OCI-M1 (cell line): Measurements from ENCODE around the gene CAGE1.
"Not testable (repeated sequence)": the region's sequence is repeated elsewhere in the genome, so short reads cannot be mapped to it uniquely, and the experiment has no call there.

Experiments
- DNase-seq: peaks from one replicate; lab custom pipeline; 2025; lab: John Stamatoyannopoulos, UW

CAGE1 gene

GRCh38 chr6:7338031-7338430 is 51.5 kb downstream of the CAGE1 start:
- DNase-seq: no peak

DNA sequence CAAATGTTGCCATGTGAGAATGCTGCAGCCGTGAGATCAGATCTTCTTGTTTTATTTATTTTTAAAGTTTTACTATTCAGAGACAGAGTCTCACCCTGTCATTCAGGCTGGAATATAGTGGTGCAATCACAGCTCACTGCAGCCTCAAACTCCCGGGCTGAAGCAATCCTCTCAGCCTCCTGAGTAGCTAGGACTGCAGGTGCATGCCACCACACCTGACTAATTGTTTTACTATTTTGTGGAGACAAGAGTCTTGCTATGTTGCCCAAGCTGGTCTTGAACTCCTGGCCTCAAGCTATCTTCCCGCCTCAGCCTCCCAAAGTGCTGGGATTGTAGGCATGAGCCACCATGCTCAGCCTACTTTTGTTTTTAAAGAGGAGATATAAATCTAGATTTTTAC is 54.0 kb downstream of the CAGE1 start:
- DNase-seq: no peak

DNA sequence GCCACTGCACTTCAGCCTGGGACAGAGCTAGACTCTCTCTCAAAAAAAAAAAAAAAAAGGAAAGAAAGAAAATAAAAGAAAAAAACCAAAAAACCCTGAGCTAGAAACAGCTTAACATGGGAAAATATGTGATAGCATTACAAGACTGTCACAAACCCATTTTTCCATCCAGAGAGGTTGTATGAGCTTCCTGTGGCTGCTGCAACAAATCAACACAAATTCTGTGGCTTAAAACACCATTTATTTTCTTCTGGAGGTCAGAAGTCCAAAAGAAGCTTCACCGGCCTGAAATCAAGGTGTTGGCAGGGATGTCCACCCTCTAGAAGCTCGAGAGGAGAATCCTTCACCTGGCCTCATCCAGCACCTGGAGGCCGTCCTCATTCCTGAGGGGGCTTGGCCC is 54.9 kb downstream of the CAGE1 start:
- no peak for DNase-seq

GRCh38 chr6:7332090-7332745 is 57.3 kb downstream of the CAGE1 start:
- no peak for DNase-seq

- DNase-seq: no peak
Measured at GRCh38 chr6:7331452-7331851, 58.1 kb downstream of the CAGE1 start.

GRCh38 chr6:7328243-7328642 is 61.3 kb downstream of the CAGE1 start:
- DNase-seq: peak; percentile 34

- DNase-seq: no peak
Measured at GRCh38 chr6:7325750-7326149, 63.8 kb downstream of the CAGE1 start.

DNA sequence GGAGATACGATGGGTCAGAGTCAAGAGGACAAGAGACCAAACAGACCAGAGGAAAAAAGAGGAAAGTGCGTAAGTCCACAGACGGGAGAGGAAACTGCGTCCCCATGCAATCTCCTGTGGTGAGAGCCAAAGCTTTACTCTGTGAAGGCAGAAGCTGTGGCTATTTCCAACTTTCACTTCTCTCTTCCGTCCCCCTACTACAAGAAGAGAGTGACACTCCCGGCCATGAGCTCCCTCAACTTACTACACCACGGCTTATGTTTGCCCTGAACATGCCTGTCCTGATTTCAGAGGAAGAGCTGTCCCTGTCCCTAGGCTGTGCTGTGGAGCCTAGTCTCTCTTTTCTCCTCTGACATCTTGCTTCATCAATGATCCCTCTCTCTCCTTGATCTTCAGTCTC is 65.0 kb downstream of the CAGE1 start:
- no peak for DNase-seq

DNA sequence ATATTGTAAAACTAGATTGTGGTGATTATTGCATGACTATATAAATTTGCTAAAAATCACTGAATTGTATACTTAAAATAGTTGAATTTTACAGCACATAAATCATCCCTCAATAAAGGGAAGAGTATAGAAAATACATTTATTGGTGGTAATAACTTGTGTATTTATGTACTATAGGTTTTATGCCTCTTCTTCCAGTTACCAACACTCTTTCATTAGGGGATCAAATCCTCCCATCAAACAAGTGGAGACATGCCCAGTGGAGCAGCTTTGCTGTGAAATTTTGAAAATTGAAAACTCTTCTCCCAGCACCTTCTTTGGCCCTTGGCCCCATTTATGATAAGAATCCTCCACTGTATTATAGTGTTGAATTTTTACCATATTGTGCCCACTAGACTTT is 66.5 kb downstream of the CAGE1 start:
- no peak for DNase-seq

DNA sequence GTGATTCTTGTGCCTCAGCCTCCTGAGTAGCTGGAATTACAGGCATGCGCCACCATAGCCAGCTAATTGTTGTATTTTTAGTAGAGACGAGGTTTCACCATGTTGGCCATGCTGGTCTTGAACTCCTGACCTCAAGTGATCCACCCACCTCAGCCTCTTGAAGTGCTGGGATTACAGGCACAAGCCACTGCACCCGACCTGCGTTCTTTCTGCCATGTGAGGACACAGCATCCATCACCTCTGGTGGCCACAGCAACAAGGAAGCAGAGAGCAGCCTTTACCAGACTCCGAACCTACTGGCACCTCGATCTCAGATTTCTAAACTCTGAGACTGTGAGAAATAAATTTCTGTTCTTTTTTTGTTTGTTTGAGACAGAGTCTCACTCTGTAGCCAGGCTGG is 67.7 kb downstream of the CAGE1 start:
- DNase-seq: not testable (repeated sequence)

GRCh38 chr6:7319406-7319805 is 70.1 kb downstream of the CAGE1 start:
- not testable (repeated sequence) for DNase-seq

DNA sequence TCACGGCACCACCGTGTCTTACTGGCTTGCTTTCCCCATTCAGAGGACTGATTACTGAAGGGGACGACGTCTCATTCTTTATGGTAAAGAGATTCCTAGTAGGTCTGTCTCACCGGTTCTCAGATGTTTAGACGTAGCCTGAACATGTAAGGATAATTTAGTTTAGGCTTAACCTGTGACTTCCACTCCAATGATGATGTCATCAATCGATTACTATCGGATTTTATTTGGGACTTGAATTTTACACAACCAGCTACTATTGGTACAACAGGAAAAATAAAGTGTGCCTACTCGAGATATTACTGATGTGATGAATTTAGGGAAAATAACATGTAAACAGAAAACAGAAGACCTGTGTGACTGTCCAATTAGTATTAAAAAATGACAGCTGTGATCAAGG is 72.0 kb downstream of the CAGE1 start:
- no peak for DNase-seq

DNA sequence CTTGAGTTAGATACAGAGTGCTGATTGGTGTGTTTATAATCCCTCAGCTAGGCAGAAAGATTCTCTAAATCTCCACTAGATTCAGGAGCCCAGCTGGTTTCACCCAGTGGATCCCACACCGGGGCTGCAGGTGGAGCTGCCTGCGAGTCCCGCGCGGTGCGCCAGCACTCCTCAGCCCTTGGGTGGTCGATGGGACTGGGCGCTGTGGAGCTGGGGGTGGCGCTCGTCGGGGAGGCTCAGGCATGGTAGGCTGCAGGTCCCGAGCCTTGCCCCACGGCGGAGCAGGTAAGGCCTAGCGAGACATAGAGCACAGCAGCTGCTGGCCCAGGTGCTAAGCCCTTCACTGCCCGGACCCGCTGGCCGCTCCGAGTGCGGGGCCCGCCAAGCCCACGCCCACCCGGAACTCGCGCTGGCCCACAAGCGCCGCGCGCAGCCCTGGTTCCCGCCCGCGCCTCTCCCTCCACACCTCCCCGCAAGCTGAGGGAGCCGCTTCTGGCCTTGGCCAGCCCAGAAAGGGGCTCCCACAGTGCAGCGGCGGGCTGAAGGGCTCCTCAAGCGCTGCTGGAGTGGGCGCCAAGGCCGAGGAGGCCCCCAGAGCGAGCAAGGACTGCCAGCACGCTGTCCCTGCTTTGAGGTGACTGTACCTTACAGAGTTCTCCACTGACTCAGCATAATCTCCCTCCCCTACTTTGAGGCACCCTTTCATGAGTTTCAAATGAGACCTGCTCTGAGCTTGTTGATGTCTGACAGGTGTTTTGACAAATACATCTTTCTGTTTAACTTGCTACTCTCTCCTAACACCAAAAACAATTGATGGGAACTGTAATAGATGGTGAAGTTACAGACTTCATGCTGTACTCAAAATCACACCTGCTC is 72.6 kb downstream of the CAGE1 start:
- DNase-seq: no peak

DNA sequence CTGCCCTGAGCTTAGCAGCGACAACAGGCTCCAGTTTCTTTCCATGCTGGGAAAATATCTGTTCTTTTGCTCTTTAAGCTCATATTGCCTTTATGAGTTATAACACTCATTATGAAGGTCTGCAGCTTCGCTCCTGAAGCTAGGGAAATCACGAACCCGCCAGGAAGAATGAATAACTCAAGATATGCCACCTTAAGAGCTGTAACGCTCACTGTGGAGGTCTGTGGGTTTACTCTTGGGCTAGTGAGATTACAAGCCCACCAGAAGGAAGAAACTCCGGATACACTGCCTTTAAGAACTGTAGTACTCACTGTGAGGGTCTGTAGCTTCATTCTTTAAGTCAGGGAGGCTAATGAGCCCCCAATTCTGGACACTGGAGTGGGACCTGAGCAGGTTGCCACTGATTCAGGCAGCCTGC is 73.6 kb downstream of the CAGE1 start:
- no peak for DNase-seq

GRCh38 chr6:7315087-7315947 is 74.2 kb downstream of the CAGE1 start:
- not testable (repeated sequence) for DNase-seq

DNA sequence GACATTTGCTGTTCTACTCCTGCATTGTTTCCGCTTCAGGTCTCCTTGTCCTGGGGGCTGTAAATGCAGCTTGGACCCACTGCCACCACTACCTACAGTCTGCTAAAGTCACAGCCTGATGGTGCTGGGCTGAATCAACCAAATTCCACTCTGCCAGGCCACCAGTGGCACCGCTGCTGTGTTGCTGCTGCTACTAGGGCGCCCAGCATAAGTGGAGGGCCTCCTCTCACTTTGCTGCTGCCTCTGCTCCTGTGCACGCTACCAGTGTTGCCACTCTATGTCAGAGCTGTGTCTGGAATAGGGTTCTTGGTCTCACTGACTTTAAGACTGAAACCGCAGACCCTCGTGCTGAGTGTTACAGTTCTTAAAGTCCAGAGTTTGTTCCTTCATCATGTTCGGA is 75.1 kb downstream of the CAGE1 start:
- no peak for DNase-seq

- no peak for DNase-seq
Measured at GRCh38 chr6:7313505-7314165, 75.9 kb downstream of the CAGE1 start.

- DNase-seq: peak; percentile 99
Measured at GRCh38 chr6:7312616-7313504, 76.7 kb downstream of the CAGE1 start, which contains the start of gene SSR1. Gene SSR1, minus strand, starts transcription at chr6:7313199. Its CDS starts 79 bp downstream, at chr6:7313120.

DNA sequence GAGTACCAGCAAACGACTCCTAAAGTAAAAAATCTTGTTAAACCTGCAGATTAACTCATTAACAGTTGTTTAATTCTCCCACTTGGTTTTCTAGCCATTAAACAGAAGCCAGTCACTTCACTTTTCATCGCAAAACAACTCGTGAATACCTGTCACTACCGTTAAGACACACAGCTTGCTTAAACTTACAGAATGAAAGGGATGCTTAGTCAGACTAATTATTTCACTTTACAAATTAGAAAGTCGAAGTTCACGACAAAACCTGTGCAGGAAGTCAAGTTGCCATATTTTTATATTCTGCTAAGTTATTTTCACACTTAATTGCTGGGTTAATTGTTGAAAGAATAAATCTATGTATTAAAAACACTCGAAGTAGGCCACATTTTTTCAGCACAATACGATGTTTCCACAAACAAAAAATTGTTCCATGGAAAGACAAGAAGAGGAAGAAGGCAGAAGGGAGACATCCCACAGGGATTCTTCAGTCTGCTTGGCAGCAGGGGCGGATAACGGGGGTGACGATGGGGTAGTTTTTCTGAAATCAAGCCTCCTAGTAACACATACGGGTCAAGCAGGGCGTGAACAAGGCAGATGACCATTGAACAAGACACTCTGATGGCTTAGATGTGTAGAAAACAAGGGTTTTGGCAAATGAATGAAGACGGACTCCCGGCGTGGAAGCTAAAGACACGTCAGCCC is 77.5 kb downstream of the CAGE1 start:
- peak; percentile 64 for DNase-seq

- no peak for DNase-seq
Measured at GRCh38 chr6:7311176-7311575, 78.4 kb downstream of the CAGE1 start.
